ENCODE measurements around the gene LIG4. TPM values are rescaled to one million over a fixed set of nuclear protein-coding genes. Genes with fewer than 3 reads are reported as not detected.
A peak's percentile ranks its signal among the peaks of the same experiment; 100 is the strongest.

Gene LIG4
- total RNA-seq, 1 donor: 10.1 TPM

DNA sequence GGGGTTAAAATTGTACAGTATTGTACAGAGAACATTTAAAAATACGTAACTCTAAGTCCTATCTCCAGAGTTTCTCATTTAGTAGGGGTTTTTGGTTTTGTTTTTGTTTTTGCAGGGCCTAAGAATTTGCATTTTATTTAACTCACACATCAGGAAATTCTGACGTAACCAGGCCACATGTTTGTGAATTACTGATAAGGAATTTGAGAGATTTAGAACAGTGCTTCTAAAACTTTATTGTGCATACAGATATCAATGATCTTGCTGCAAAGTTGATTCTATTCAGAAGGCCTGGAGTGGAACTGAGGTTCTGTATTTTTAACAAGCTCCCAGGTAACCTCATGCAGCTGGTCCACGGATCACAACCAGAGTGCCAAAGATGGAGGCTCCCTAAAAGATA is 49.3 kb downstream of the LIG4 start:
- H3K4me3 ChIP-seq (ENCODE audit: insufficient read depth, low read length): no peak overlapping the region
- no peaks in the 10 kb centered on the region for H3K27me3 ChIP-seq (ENCODE audit: insufficient read depth, low read length)
- H4K20me1 ChIP-seq (ENCODE audit: insufficient read depth, low read length): no peaks in the 10 kb centered on the region
- peak overlapping the region; percentile 31 for H2AFZ ChIP-seq (ENCODE audit: low read length)
- no peak for TF ChIP-seq CTCF (IDR thresholded peaks at IDR 0.05; ENCODE audit: extremely low read depth, low read depth, low read length)
- no peak overlapping the region for H3K27ac ChIP-seq (ENCODE audit: low read depth, low read length)
- H3K9me3 ChIP-seq (ENCODE audit: low read depth, low read length): no peaks in the 10 kb centered on the region
- no peaks in the 10 kb centered on the region for H3K4me1 ChIP-seq (ENCODE audit: insufficient read depth, low read length)
- DNase-seq (ENCODE audit: insufficient read length, low spot score, missing footprints): no peak
- no peaks in the 10 kb centered on the region for H3K36me3 ChIP-seq (ENCODE audit: insufficient read depth, low read length)
- no peaks in the 10 kb centered on the region for H3K79me2 ChIP-seq (ENCODE audit: insufficient read depth, low read length)
- H3K4me2 ChIP-seq (ENCODE audit: insufficient read depth, low read length): no peak overlapping the region

DNA sequence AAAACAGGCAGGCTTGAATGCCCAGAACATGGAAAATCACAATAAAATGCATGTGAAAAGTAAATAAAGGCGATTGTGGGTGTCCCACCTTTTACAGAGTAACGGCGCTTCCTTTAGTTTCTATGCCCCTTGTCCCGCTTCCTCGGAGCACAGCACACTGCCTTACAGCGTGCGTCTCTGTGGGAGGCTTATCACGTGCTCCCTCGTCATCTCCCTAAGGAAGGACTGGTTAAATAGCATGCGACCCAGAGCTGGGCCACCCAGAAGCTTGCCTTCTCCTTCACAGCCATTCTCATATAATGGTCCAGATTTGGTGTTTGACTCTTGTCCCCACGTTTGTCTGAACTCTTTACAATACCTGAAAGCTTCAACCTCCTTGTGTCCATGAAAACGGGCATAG is 56.6 kb downstream of the LIG4 start:
- DNase-seq (ENCODE audit: insufficient read length, low spot score, missing footprints): no peak
- no peak overlapping the region for H3K27ac ChIP-seq (ENCODE audit: low read depth, low read length)
- H3K4me2 ChIP-seq (ENCODE audit: insufficient read depth, low read length): no peak overlapping the region
- no peaks in the 10 kb centered on the region for H3K27me3 ChIP-seq (ENCODE audit: insufficient read depth, low read length)
- TF ChIP-seq CTCF (IDR thresholded peaks at IDR 0.05; ENCODE audit: extremely low read depth, low read depth, low read length): no peak
- H3K4me1 ChIP-seq (ENCODE audit: insufficient read depth, low read length): no peaks in the 10 kb centered on the region
- no peaks in the 10 kb centered on the region for H4K20me1 ChIP-seq (ENCODE audit: insufficient read depth, low read length)
- H3K4me3 ChIP-seq (ENCODE audit: insufficient read depth, low read length): no peak overlapping the region
- no peaks in the 10 kb centered on the region for H3K79me2 ChIP-seq (ENCODE audit: insufficient read depth, low read length)
- H3K36me3 ChIP-seq (ENCODE audit: insufficient read depth, low read length): no peaks in the 10 kb centered on the region
- H2AFZ ChIP-seq (ENCODE audit: low read length): no peak overlapping the region
- no peaks in the 10 kb centered on the region for H3K9me3 ChIP-seq (ENCODE audit: low read depth, low read length)

Other genes with a start within 250 kb of the LIG4 start
- 8.5 and 8.7 TPM in 2 replicates for gene ABHD13, start 2.9 kb upstream of the LIG4 start, total RNA-seq
- gene TNFSF13B, start 54.2 kb upstream of the LIG4 start, total RNA-seq: 2.2 and 4.7 TPM in 2 replicates

All from osteoblast (primary cell).